Measurements from ENCODE around the gene KIF5A. TPM values are rescaled to one million over a fixed set of nuclear protein-coding genes. Genes with fewer than 3 reads are reported as not detected.

Gene KIF5A
- total RNA-seq, 2 experiments from 2014 or later, result 1.9 to 2.1 TPM

DNA sequence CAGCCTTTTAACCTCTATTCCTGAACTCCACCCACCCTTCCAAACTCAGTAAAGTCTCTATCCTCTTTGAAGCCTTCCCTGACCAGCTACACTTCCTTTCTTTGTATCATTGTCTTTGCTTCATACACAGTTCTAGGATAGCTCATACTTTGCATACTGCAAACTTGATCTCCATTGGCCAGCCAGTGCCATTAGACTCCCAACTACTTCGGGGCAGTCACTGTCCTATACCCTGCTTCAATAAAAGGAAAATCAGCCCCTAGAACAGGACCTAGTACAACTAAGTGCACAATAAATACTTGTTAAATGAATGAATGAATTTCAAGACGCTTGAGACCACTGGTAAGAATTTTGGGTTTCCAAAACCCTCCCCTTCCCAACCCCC, 40.6 kb downstream of the KIF5A start:
- Mint-ChIP-seq H3K9me3 (ENCODE audit: low read depth) (no peaks in the 10 kb centered on the region), H3K27ac (peak overlapping the region; percentile 76), H3K36me3 (peaks cover 4% of the 10 kb centered on the region), H3K27me3 (no peaks in the 10 kb centered on the region), H3K4me1 (peaks cover 22% of the 10 kb centered on the region), H3K4me3 (peak overlapping the region; percentile 83)
- no peak for DNase-seq
- ATAC-seq, result no peak
- CTCF ChIA-PET, result interaction anchor here (0.8 to 5.8 kb wide), 7 partner anchors 8 to 151 kb away, joined by 3 to 77 read pairs (median 4); partner anchors contain the start of gene B4GALNT1

GRCh38 chr12:57590864-57591781, 41.3 kb downstream of the KIF5A start, which contains the start of gene PIP4K2C:
Gene PIP4K2C (plus strand): TSS chr12:57591192. CDS start chr12:57591290, 98 bp downstream.
- no peaks in the 10 kb centered on the region for H3K27me3 Mint-ChIP-seq
- H3K4me1 Mint-ChIP-seq, result peaks cover 22% of the 10 kb centered on the region
- peak within 1 kb of the TSS; percentile 83 for H3K4me3 Mint-ChIP-seq
- ATAC-seq, result peak; percentile 98
- no peaks in the 10 kb centered on the region for H3K9me3 Mint-ChIP-seq (ENCODE audit: low read depth)
- peak; percentile 89 for DNase-seq
- CTCF ChIA-PET, result interaction anchor here (0.6 to 5.8 kb wide), 15 partner anchors 9 to 349 kb away, joined by 3 to 77 read pairs (median 5); partner anchors contain the start of genes ARHGEF25, B4GALNT1 and OS9
- peak within 1 kb of the TSS; percentile 81 for H3K27ac Mint-ChIP-seq
- peaks cover 8% of the 10 kb centered on the region for H3K36me3 Mint-ChIP-seq

DNA sequence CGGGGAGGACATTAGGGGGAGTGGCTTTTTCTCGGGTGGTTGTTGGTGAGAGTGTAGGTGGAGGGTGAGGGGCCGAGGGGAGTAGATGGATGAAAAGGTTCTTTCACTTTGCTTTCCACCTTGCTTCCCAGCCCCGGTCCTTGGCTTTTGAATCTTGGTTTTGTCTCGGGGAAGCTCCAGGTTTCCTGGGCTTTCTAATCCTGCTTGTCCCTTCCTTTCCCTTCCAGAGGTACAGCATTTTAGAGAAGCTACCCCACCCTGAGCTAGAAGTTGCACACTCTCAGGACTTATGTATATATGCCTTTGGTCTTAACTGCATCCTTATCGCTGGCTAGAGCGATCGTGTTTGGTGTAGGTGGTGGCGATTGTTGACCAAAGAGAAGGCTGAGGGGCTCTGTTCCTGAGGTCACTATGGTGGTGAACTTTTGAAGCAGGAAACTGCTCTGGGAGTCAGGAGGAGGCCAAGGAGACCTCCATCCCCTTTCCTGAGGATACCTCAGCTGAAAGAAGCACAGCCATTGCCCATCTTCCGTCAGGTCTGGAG, 42.0 kb downstream of the KIF5A start:
- Mint-ChIP-seq H3K9me3 (ENCODE audit: low read depth) (no peaks in the 10 kb centered on the region), H3K36me3 (peaks cover 10% of the 10 kb centered on the region), H3K4me1 (peaks cover 22% of the 10 kb centered on the region), H3K4me3 (peak overlapping the region; percentile 83), H3K27ac (peak overlapping the region; percentile 81), H3K27me3 (no peaks in the 10 kb centered on the region)
- DNase-seq (no peak), ATAC-seq (no peak)
- CTCF ChIA-PET, result interaction anchor here (1.0 to 5.8 kb wide), 14 partner anchors 9 to 349 kb away, joined by 3 to 77 read pairs (median 5); partner anchors contain the start of genes ARHGEF25, B4GALNT1 and GLI1

DNA sequence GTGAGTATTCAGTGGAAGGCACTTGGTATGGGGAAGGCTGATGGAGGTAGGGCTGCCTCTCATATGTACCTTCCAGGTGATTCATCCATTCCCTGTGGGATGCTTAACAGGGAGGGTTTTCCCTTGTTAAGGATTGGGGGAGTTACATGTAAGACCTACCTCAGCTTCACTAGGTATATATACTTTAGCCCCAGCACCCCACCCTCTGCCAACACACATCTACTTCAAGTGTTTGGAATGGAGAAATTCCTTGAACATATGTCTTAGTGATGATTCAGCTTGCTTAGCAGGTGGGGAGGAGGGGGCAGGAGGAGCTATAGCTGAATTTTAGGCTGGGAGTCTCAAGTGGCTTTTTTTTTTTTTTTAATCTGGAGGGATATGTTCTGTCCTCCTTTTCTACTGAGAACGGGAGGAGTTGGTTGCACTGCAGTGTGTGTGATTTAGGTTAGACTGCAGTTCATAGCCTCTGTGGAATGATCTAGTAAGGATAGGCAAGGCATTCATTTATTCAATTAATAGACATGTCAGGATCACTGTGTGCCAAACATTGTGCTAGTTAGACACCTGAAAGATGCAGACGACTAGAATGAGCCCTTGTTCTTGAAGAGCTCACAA, 42.8 kb downstream of the KIF5A start:
- no peaks in the 10 kb centered on the region for H3K27me3 Mint-ChIP-seq
- H3K4me1 Mint-ChIP-seq, result peaks cover 22% of the 10 kb centered on the region
- H3K9me3 Mint-ChIP-seq (ENCODE audit: low read depth), result no peaks in the 10 kb centered on the region
- DNase-seq (no peak), ATAC-seq (no peak)
- no peak overlapping the region for H3K27ac Mint-ChIP-seq
- peak overlapping the region; percentile 83 for H3K4me3 Mint-ChIP-seq
- peaks cover 15% of the 10 kb centered on the region for H3K36me3 Mint-ChIP-seq
- CTCF ChIA-PET, result interaction anchor here (1.0 to 5.8 kb wide), 8 partner anchors 10 to 134 kb away, joined by 3 to 77 read pairs (median 6); partner anchors contain the start of genes B4GALNT1 and GLI1

- peaks cover 17% of the 10 kb centered on the region for H3K36me3 Mint-ChIP-seq
- no peaks in the 10 kb centered on the region for H3K27me3 Mint-ChIP-seq
- no peak overlapping the region for H3K27ac Mint-ChIP-seq
- no peak overlapping the region for H3K4me3 Mint-ChIP-seq
- ATAC-seq, result no peak
- H3K9me3 Mint-ChIP-seq (ENCODE audit: low read depth), result no peaks in the 10 kb centered on the region
- CTCF ChIA-PET, result interaction anchor here (1.0 to 5.8 kb wide), 7 partner anchors 11 to 133 kb away, joined by 3 to 77 read pairs (median 3); partner anchors contain the start of genes B4GALNT1 and GLI1
- peaks cover 22% of the 10 kb centered on the region for H3K4me1 Mint-ChIP-seq
- no peak for DNase-seq
Measured at GRCh38 chr12:57593187-57593586, 43.3 kb downstream of the KIF5A start.

GRCh38 chr12:57600395-57600794, 50.6 kb downstream of the KIF5A start:
- Mint-ChIP-seq H3K27ac (no peak overlapping the region), H3K4me1 (peaks cover 12% of the 10 kb centered on the region), H3K27me3 (no peaks in the 10 kb centered on the region), H3K9me3 (ENCODE audit: low read depth) (no peaks in the 10 kb centered on the region), H3K36me3 (peaks cover 37% of the 10 kb centered on the region), H3K4me3 (no peak overlapping the region)
- no peak for ATAC-seq
- CTCF ChIA-PET, result interaction anchor here (1.1 to 2.5 kb wide), 3 partner anchors 16 to 22 kb away, joined by 3 to 10 read pairs (median 8); no protein-coding TSS in a partner anchor
- DNase-seq, result no peak

- H3K36me3 Mint-ChIP-seq, result peaks cover 27% of the 10 kb centered on the region
- CTCF ChIA-PET, result interaction anchor here (1.4 kb wide), 1 partner anchor 10 kb away, joined by 4 read pairs; no protein-coding TSS in a partner anchor
Measured at GRCh38 chr12:57602544-57602943, 52.7 kb downstream of the KIF5A start.

DNA sequence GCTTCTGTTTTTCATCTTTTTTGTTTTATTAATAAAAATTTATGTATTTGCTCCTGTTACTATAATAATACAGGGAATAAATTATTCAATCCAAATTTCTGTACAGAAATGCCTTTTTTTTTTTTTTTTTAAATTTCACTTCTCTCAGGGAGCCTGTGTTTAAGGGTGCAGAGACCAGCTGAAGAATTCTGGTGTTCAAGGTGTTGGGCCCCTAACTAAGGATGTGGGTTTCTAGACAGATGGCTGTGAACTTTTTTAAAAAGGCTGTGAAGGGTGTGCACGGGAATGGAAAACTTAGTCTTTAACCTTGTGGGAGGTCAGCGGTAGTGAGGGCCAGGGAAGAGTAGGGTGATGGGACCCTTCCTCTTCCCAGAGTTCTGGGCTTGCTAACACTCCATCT, 53.5 kb downstream of the KIF5A start:
- Mint-ChIP-seq H3K27me3 (no peaks in the 10 kb centered on the region), H3K4me3 (peak overlapping the region; percentile 74), H3K4me1 (peaks cover 17% of the 10 kb centered on the region), H3K36me3 (peaks cover 24% of the 10 kb centered on the region), H3K9me3 (ENCODE audit: low read depth) (no peaks in the 10 kb centered on the region), H3K27ac (peak overlapping the region; percentile 57)
- CTCF ChIA-PET, result interaction anchor here (1.3 to 1.4 kb wide), 2 partner anchors 10 to 18 kb away, joined by 4 read pairs; no protein-coding TSS in a partner anchor
- no peak for DNase-seq
- ATAC-seq, result no peak

More at GRCh38 chr12:57602544-57602943, 52.7 kb downstream of the KIF5A start:
- Mint-ChIP-seq H3K27ac (no peak overlapping the region), H3K27me3 (no peaks in the 10 kb centered on the region), H3K4me1 (peaks cover 17% of the 10 kb centered on the region), H3K9me3 (ENCODE audit: low read depth) (no peaks in the 10 kb centered on the region), H3K4me3 (no peak overlapping the region)
- ATAC-seq, result no peak
- no peak for DNase-seq

- CTCF ChIA-PET, result interaction anchor here (1.3 to 1.4 kb wide), 2 partner anchors 9 to 17 kb away, joined by 4 read pairs; no protein-coding TSS in a partner anchor
- no peak for ATAC-seq
- H3K36me3 Mint-ChIP-seq, result peaks cover 22% of the 10 kb centered on the region
- no peaks in the 10 kb centered on the region for H3K27me3 Mint-ChIP-seq
- peak overlapping the region; percentile 74 for H3K4me3 Mint-ChIP-seq
- H3K4me1 Mint-ChIP-seq, result peaks cover 17% of the 10 kb centered on the region
- no peaks in the 10 kb centered on the region for H3K9me3 Mint-ChIP-seq (ENCODE audit: low read depth)
- DNase-seq, result no peak
- H3K27ac Mint-ChIP-seq, result peak overlapping the region; percentile 41
Measured at GRCh38 chr12:57603815-57604453, 54.1 kb downstream of the KIF5A start.

- Mint-ChIP-seq H3K4me3 (peak within 1 kb of the TSS; percentile 74), H3K9me3 (ENCODE audit: low read depth) (no peaks in the 10 kb centered on the region), H3K4me1 (peaks cover 17% of the 10 kb centered on the region), H3K27ac (peak within 1 kb of the TSS; percentile 78), H3K36me3 (peaks cover 22% of the 10 kb centered on the region), H3K27me3 (no peaks in the 10 kb centered on the region)
- DNase-seq (peak; percentile 66), ATAC-seq (peak; percentile 80)
- CTCF ChIA-PET, result interaction anchor here (1.3 to 2.5 kb wide), 6 partner anchors 12 to 23 kb away, joined by 3 to 9 read pairs (median 5); partner anchors contain the start of gene PIP4K2C
Measured at GRCh38 chr12:57604454-57604991, 54.7 kb downstream of the KIF5A start, which contains the start of gene DTX3. Gene DTX3 (plus strand): TSS chr12:57604824. CDS start chr12:57606518, 1,694 bp downstream.

DNA sequence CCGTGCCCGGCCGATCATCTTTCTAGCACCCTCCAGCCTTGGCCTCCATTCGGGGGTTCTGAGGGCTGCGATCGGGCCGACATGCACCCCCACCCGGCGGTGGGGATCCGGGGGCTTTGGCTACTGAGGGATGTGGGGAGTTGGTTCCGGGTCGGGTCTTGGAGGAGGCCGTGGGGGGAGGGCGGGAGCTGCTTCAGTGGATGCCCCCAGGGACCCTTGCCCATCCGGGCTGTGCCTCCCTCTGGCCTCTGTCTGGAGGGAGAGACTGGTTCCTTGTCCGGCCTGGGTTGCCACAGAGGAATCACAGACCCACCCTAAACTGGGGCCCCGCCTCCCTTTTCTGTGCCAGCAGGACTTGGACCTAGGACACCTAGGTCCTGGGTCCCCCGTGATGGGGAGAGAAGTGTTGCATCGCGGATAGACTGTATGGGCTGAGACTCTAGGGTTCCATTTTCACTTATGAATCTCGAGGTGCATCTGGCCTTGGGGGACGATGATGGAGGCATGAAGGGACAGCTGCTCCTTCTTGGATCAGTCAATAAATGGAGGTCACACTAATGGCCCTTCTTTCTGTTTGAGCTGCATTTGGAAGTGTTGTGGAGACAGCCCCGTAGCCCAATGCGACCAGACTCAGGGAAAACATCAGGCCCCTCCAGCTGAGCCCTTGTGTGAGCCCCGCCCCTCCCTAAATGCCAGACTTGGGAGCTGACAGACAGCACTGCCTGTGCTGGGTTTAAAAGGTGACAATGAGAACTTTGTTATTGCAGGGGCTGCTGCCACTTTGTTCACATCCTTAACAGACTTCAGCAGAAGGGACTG, 55.4 kb downstream of the KIF5A start:
- DNase-seq (no peak), ATAC-seq (peak; percentile 64)
- Mint-ChIP-seq H3K27ac (peak overlapping the region; percentile 78), H3K36me3 (peaks cover 18% of the 10 kb centered on the region), H3K27me3 (peaks cover under 1% of the 10 kb centered on the region), H3K4me3 (peak overlapping the region; percentile 74), H3K4me1 (peaks cover 17% of the 10 kb centered on the region), H3K9me3 (ENCODE audit: low read depth) (no peaks in the 10 kb centered on the region)
- CTCF ChIA-PET, result interaction anchor here (1.3 to 2.5 kb wide), 5 partner anchors 11 to 22 kb away, joined by 3 to 9 read pairs (median 5); partner anchors contain the start of gene PIP4K2C

All from activated CD8-positive, alpha-beta memory T cell treated with anti-CD3 and anti-CD28 coated beads, Interleukin-2, amount 10 ng/mL, durations not matched to agents 7 days and 5 days (primary cell).